DND-41 (cell line): ENCODE results near the gene CDC37.

ENCODE experiments used
- EZH2 ChIP-seq: IDR thresholded peaks from 3 replicates; pipeline ENCODE4 v1.6.1; 2012; ENCODE audit warnings: borderline replicate concordance, low read depth, mild to moderate bottlenecking, moderate library complexity, low read length, inconsistent platforms; ENCODE audit not compliant: severe bottlenecking
- TF ChIP-seq, protein P1 (sequence below): IDR thresholded peaks from 2 replicates; pipeline ENCODE4 v1.5.1; 2012; ENCODE audit warnings: borderline replicate concordance, low read length, moderate library complexity, mild to moderate bottlenecking; ENCODE audit not compliant: poor library complexity, severe bottlenecking; ENCODE audit errors: extremely low read depth

DNA sequence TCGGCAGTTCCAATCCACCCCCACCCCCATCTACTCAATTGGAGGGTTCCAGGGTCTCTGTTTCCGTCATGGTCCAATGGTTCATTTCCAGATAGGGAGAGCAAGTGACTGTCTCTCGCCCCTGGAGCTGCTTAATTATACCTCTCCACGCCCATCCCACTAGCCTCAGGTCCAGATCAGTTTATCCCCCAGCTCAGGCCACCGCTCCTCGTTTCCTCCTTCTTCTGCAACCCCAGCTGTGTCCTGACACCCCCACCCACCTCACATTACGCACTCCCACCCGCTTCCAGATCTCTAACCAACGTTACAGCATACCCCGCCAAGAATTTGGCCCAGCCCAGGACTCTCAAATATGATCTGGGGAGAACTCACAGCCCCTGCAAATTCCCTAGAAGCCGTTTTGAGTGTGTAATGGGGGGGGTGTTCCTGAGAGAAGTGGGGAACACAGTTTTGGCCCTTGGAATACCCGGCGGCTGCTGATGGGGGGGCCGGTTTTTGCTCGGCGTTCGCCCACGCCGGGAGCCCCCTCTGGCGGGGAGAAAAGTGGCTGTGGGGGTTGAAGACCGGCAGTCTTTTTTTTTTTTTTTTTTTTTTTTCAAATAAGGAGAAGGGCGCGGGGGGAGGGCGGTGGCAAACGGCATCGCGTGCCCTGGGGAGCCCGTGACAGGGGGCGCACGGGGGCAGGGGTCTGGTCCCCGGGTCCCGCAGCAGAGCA lies 15.3 kb upstream of the CDC37 start:
- TF ChIP-seq, protein P1, sequence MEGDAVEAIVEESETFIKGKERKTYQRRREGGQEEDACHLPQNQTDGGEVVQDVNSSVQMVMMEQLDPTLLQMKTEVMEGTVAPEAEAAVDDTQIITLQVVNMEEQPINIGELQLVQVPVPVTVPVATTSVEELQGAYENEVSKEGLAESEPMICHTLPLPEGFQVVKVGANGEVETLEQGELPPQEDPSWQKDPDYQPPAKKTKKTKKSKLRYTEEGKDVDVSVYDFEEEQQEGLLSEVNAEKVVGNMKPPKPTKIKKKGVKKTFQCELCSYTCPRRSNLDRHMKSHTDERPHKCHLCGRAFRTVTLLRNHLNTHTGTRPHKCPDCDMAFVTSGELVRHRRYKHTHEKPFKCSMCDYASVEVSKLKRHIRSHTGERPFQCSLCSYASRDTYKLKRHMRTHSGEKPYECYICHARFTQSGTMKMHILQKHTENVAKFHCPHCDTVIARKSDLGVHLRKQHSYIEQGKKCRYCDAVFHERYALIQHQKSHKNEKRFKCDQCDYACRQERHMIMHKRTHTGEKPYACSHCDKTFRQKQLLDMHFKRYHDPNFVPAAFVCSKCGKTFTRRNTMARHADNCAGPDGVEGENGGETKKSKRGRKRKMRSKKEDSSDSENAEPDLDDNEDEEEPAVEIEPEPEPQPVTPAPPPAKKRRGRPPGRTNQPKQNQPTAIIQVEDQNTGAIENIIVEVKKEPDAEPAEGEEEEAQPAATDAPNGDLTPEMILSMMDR, result peak; percentile 21
- TF ChIP-seq EZH2, result no peak
